ENCODE results near the gene SLC4A3.

SLC4A3 gene

GRCh38 chr2:219614076-219614860, 13.2 kb upstream of the SLC4A3 start:
- DNase-seq: no peak

GRCh38 chr2:219615036-219615435, 12.4 kb upstream of the SLC4A3 start:
- no peak for DNase-seq

- no peak for DNase-seq
Measured at GRCh38 chr2:219615894-219616293, 11.5 kb upstream of the SLC4A3 start.

- DNase-seq: no peak
Measured at GRCh38 chr2:219616550-219616949, 10.9 kb upstream of the SLC4A3 start.

- DNase-seq: no peak
Measured at GRCh38 chr2:219618733-219619122, 8.7 kb upstream of the SLC4A3 start.

GRCh38 chr2:219619235-219619634, 8.2 kb upstream of the SLC4A3 start:
- DNase-seq: no peak

GRCh38 chr2:219620546-219620945, 6.9 kb upstream of the SLC4A3 start:
- no peak for DNase-seq

- peak in 2 of 3 donors; percentile 16 for DNase-seq
Measured at GRCh38 chr2:219621935-219622334, 5.5 kb upstream of the SLC4A3 start.

- no peak for DNase-seq
Measured at GRCh38 chr2:219622472-219622871, 5.0 kb upstream of the SLC4A3 start.

- no peak for DNase-seq
Measured at GRCh38 chr2:219624565-219624964, 2.9 kb upstream of the SLC4A3 start.

- no peak for DNase-seq
Measured at GRCh38 chr2:219625179-219625578, 2.3 kb upstream of the SLC4A3 start.

GRCh38 chr2:219626540-219626939, 890 bp upstream of the SLC4A3 start:
- DNase-seq: no peak

GRCh38 chr2:219628235-219628985, 980 bp downstream of the SLC4A3 start:
- DNase-seq: no peak

GRCh38 chr2:219628986-219629901, 1.8 kb downstream of the SLC4A3 start:
- DNase-seq: peak in 1 of 3 donors; percentile 9

- DNase-seq: no peak
Measured at GRCh38 chr2:219629976-219630695, 2.7 kb downstream of the SLC4A3 start.

- DNase-seq: no peak
Measured at GRCh38 chr2:219630770-219631405, 3.5 kb downstream of the SLC4A3 start.

- DNase-seq: no peak
Measured at GRCh38 chr2:219631406-219631891, 4.0 kb downstream of the SLC4A3 start.

- DNase-seq: no peak
Measured at GRCh38 chr2:219631904-219632759, 4.7 kb downstream of the SLC4A3 start.

GRCh38 chr2:219632760-219633105, 5.3 kb downstream of the SLC4A3 start:
- no peak for DNase-seq

- DNase-seq: no peak
Measured at GRCh38 chr2:219633276-219634065, 6.0 kb downstream of the SLC4A3 start.
